ENCODE measurements around the gene WDR75.
A peak's percentile ranks its signal among the peaks of the same experiment; 100 is the strongest.
"Not testable (repeated sequence)": the region's sequence is repeated elsewhere in the genome, so short reads cannot be mapped to it uniquely, and the experiment has no call there.

WDR75 gene

GRCh38 chr2:189440947-189441708 lies at the start of gene WDR75:
TSS of gene WDR75 (plus strand) at chr2:189441474. CDS start at chr2:189441493, 19 bp downstream.
- peak; percentile 76 for DNase-seq (ENCODE audit: low read depth)

- DNase-seq (ENCODE audit: low read depth) = no peak
These were observed 47.7 kb upstream of the WDR75 start for GRCh38 chr2:189393440-189394111.

- DNase-seq (ENCODE audit: low read depth) = no peak
These were observed 46.7 kb upstream of the WDR75 start for GRCh38 chr2:189394525-189394924.

GRCh38 chr2:189402932-189403331 lies 38.3 kb upstream of the WDR75 start:
- DNase-seq (ENCODE audit: low read depth) = no peak

GRCh38 chr2:189406586-189407233 lies 34.6 kb upstream of the WDR75 start:
- no peak for DNase-seq (ENCODE audit: low read depth)

- DNase-seq (ENCODE audit: low read depth) = no peak
These were observed 33.7 kb upstream of the WDR75 start for GRCh38 chr2:189407281-189408209.

GRCh38 chr2:189408294-189408693 lies 33.0 kb upstream of the WDR75 start:
- no peak for DNase-seq (ENCODE audit: low read depth)

GRCh38 chr2:189409131-189409530 lies 32.1 kb upstream of the WDR75 start:
- DNase-seq (ENCODE audit: low read depth) = no peak

GRCh38 chr2:189409647-189410046 lies 31.6 kb upstream of the WDR75 start:
- no peak for DNase-seq (ENCODE audit: low read depth)

GRCh38 chr2:189411860-189412259 lies 29.4 kb upstream of the WDR75 start:
- DNase-seq (ENCODE audit: low read depth) = no peak

- DNase-seq (ENCODE audit: low read depth) = peak; percentile 9
These were observed 28.8 kb upstream of the WDR75 start for GRCh38 chr2:189412330-189412953.

- no peak for DNase-seq (ENCODE audit: low read depth)
These were observed 28.0 kb upstream of the WDR75 start for GRCh38 chr2:189413249-189413648.

- DNase-seq (ENCODE audit: low read depth) = no peak
These were observed 19.6 kb upstream of the WDR75 start for GRCh38 chr2:189421644-189422043.

- DNase-seq (ENCODE audit: low read depth) = no peak
These were observed 16.3 kb upstream of the WDR75 start for GRCh38 chr2:189424961-189425360.

GRCh38 chr2:189425676-189426075 lies 15.6 kb upstream of the WDR75 start:
- no peak for DNase-seq (ENCODE audit: low read depth)

GRCh38 chr2:189426886-189427285 lies 14.4 kb upstream of the WDR75 start:
- no peak for DNase-seq (ENCODE audit: low read depth)

- DNase-seq (ENCODE audit: low read depth) = no peak
These were observed 13.4 kb upstream of the WDR75 start for GRCh38 chr2:189427872-189428271.

- DNase-seq (ENCODE audit: low read depth) = not testable (repeated sequence)
These were observed 10.8 kb upstream of the WDR75 start for GRCh38 chr2:189430448-189430847.

GRCh38 chr2:189435803-189436202 lies 5.5 kb upstream of the WDR75 start:
- not testable (repeated sequence) for DNase-seq (ENCODE audit: low read depth)

- DNase-seq (ENCODE audit: low read depth) = no peak
These were observed 3.3 kb upstream of the WDR75 start for GRCh38 chr2:189437926-189438325.

- no peak for DNase-seq (ENCODE audit: low read depth)
These were observed 1.9 kb upstream of the WDR75 start for GRCh38 chr2:189439342-189439741.

GRCh38 chr2:189440644-189440946 lies 679 bp upstream of the WDR75 start:
- DNase-seq (ENCODE audit: low read depth) = no peak

All from CMK (cell line).